ENCODE data around the gene TECTB.

DNA sequence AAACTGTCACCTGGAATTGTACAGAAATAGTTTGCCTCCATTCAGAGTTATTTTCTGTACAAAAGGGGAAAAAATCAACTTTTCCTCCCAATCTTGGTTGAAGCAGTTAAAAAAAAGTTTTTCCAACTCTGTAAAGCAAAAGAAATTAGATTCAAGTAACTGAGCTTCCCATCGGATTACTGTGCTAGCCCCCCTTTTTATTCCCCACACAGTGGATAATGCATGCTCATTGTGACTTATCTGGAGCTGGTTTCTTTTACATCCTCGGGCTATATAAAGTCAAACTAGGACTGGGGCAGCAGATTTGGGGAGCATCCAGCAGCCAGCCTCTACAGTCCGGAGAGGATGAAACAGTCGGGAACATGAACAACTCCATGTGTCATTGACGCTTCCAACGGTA lies at the start of gene TECTB:
- TF ChIP-seq, protein P1, sequence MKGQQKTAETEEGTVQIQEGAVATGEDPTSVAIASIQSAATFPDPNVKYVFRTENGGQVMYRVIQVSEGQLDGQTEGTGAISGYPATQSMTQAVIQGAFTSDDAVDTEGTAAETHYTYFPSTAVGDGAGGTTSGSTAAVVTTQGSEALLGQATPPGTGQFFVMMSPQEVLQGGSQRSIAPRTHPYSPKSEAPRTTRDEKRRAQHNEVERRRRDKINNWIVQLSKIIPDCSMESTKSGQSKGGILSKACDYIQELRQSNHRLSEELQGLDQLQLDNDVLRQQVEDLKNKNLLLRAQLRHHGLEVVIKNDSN (CRISPR knock-in tag; IDR thresholded peaks at IDR 0.05) = no peak
- TF ChIP-seq SMAD4 (CRISPR knock-in tag; IDR thresholded peaks at IDR 0.05) = no peak
- TF ChIP-seq, protein P2, sequence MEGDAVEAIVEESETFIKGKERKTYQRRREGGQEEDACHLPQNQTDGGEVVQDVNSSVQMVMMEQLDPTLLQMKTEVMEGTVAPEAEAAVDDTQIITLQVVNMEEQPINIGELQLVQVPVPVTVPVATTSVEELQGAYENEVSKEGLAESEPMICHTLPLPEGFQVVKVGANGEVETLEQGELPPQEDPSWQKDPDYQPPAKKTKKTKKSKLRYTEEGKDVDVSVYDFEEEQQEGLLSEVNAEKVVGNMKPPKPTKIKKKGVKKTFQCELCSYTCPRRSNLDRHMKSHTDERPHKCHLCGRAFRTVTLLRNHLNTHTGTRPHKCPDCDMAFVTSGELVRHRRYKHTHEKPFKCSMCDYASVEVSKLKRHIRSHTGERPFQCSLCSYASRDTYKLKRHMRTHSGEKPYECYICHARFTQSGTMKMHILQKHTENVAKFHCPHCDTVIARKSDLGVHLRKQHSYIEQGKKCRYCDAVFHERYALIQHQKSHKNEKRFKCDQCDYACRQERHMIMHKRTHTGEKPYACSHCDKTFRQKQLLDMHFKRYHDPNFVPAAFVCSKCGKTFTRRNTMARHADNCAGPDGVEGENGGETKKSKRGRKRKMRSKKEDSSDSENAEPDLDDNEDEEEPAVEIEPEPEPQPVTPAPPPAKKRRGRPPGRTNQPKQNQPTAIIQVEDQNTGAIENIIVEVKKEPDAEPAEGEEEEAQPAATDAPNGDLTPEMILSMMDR (IDR thresholded peaks at IDR 0.05) = no peak
- TF ChIP-seq, protein P3, sequence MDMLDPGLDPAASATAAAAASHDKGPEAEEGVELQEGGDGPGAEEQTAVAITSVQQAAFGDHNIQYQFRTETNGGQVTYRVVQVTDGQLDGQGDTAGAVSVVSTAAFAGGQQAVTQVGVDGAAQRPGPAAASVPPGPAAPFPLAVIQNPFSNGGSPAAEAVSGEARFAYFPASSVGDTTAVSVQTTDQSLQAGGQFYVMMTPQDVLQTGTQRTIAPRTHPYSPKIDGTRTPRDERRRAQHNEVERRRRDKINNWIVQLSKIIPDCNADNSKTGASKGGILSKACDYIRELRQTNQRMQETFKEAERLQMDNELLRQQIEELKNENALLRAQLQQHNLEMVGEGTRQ (CRISPR knock-in tag; IDR thresholded peaks at IDR 0.05) = no peak
- TF ChIP-seq, protein P4, sequence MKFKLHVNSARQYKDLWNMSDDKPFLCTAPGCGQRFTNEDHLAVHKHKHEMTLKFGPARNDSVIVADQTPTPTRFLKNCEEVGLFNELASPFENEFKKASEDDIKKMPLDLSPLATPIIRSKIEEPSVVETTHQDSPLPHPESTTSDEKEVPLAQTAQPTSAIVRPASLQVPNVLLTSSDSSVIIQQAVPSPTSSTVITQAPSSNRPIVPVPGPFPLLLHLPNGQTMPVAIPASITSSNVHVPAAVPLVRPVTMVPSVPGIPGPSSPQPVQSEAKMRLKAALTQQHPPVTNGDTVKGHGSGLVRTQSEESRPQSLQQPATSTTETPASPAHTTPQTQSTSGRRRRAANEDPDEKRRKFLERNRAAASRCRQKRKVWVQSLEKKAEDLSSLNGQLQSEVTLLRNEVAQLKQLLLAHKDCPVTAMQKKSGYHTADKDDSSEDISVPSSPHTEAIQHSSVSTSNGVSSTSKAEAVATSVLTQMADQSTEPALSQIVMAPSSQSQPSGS (CRISPR knock-in tag; IDR thresholded peaks at IDR 0.05; ENCODE audit: borderline replicate concordance, low read depth) = no peak
- TF ChIP-seq, protein P5, sequence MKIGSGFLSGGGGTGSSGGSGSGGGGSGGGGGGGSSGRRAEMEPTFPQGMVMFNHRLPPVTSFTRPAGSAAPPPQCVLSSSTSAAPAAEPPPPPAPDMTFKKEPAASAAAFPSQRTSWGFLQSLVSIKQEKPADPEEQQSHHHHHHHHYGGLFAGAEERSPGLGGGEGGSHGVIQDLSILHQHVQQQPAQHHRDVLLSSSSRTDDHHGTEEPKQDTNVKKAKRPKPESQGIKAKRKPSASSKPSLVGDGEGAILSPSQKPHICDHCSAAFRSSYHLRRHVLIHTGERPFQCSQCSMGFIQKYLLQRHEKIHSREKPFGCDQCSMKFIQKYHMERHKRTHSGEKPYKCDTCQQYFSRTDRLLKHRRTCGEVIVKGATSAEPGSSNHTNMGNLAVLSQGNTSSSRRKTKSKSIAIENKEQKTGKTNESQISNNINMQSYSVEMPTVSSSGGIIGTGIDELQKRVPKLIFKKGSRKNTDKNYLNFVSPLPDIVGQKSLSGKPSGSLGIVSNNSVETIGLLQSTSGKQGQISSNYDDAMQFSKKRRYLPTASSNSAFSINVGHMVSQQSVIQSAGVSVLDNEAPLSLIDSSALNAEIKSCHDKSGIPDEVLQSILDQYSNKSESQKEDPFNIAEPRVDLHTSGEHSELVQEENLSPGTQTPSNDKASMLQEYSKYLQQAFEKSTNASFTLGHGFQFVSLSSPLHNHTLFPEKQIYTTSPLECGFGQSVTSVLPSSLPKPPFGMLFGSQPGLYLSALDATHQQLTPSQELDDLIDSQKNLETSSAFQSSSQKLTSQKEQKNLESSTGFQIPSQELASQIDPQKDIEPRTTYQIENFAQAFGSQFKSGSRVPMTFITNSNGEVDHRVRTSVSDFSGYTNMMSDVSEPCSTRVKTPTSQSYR (CRISPR knock-in tag; IDR thresholded peaks at IDR 0.05) = no peak
- TF ChIP-seq, protein P6, sequence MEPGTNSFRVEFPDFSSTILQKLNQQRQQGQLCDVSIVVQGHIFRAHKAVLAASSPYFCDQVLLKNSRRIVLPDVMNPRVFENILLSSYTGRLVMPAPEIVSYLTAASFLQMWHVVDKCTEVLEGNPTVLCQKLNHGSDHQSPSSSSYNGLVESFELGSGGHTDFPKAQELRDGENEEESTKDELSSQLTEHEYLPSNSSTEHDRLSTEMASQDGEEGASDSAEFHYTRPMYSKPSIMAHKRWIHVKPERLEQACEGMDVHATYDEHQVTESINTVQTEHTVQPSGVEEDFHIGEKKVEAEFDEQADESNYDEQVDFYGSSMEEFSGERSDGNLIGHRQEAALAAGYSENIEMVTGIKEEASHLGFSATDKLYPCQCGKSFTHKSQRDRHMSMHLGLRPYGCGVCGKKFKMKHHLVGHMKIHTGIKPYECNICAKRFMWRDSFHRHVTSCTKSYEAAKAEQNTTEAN (CRISPR knock-in tag; IDR thresholded peaks at IDR 0.05) = no peak
